Stimulated activated CD8-positive, alpha-beta memory T cell treated with anti-CD3 and anti-CD28 coated beads, Interleukin-7, amount 100 ng/mL, for 1 hour (primary cell): ENCODE measurements around the gene SLC23A1.
"Not testable (repeated sequence)": the region's sequence is repeated elsewhere in the genome, so short reads cannot be mapped to it uniquely, and the experiment has no call there.

Source experiments
- DNase-seq, 2 donors: peaks; one replicate each; pipeline ENCODE4 v3.0.0-alpha.2; 2020; ENCODE audit warnings: low read depth in 2 of 2

SLC23A1 gene

GRCh38 chr5:139383275-139383992 is at the start of gene SLC23A1:
SLC23A1 (minus strand) TSS chr5:139383297; CDS start chr5:139383253, 44 bp downstream.
- no peak for DNase-seq

- no peak for DNase-seq
These were observed 48.6 kb upstream of the SLC23A1 start for GRCh38 chr5:139431706-139432105.

- DNase-seq: no peak
These were observed 46.9 kb upstream of the SLC23A1 start for GRCh38 chr5:139430015-139430414.

- no peak for DNase-seq
These were observed 43.2 kb upstream of the SLC23A1 start for GRCh38 chr5:139426203-139426885.

GRCh38 chr5:139425497-139425896 is 42.4 kb upstream of the SLC23A1 start:
- no peak for DNase-seq

- no peak for DNase-seq
These were observed 39.3 kb upstream of the SLC23A1 start for GRCh38 chr5:139422307-139422893.

- no peak for DNase-seq
These were observed 36.4 kb upstream of the SLC23A1 start for GRCh38 chr5:139419226-139420192.

GRCh38 chr5:139418793-139419192 is 35.7 kb upstream of the SLC23A1 start:
- no peak for DNase-seq

GRCh38 chr5:139417214-139417613 is 34.1 kb upstream of the SLC23A1 start:
- DNase-seq: no peak

GRCh38 chr5:139416651-139417050 is 33.6 kb upstream of the SLC23A1 start:
- no peak for DNase-seq

GRCh38 chr5:139415869-139416268 is 32.8 kb upstream of the SLC23A1 start:
- no peak for DNase-seq

GRCh38 chr5:139415221-139415861 is 32.2 kb upstream of the SLC23A1 start:
- no peak for DNase-seq

- no peak for DNase-seq
These were observed 31.6 kb upstream of the SLC23A1 start for GRCh38 chr5:139414581-139415130.

- no peak for DNase-seq
These were observed 30.9 kb upstream of the SLC23A1 start for GRCh38 chr5:139413963-139414362.

GRCh38 chr5:139413153-139413552 is 30.1 kb upstream of the SLC23A1 start:
- no peak for DNase-seq

GRCh38 chr5:139410993-139411828 is 28.1 kb upstream of the SLC23A1 start:
- DNase-seq: no peak

GRCh38 chr5:139410121-139410992 is 27.3 kb upstream of the SLC23A1 start:
- DNase-seq: no peak

GRCh38 chr5:139409116-139409515 is 26.0 kb upstream of the SLC23A1 start:
- not testable (repeated sequence) for DNase-seq

GRCh38 chr5:139408191-139408590 is 25.1 kb upstream of the SLC23A1 start:
- DNase-seq: no peak
